CD4-positive, alpha-beta T cell treated with Interleukin-6 at 100 ng/mL for 8 hours (primary cell): ENCODE measurements around the gene TIAM2.
A peak's percentile ranks its signal among the peaks of the same experiment; 100 is the strongest.
"Not testable (repeated sequence)": the region's sequence is repeated elsewhere in the genome, so short reads cannot be mapped to it uniquely, and the experiment has no call there.

Experiments
- DNase-seq: peaks from one replicate; pipeline ENCODE4 v3.0.0-alpha.2; 2020; ENCODE audit warnings: mixed read lengths, low spot score

TIAM2 gene

GRCh38 chr6:155200012-155200411 lies 204.9 kb downstream of the TIAM2 start:
- no peak for DNase-seq

DNA sequence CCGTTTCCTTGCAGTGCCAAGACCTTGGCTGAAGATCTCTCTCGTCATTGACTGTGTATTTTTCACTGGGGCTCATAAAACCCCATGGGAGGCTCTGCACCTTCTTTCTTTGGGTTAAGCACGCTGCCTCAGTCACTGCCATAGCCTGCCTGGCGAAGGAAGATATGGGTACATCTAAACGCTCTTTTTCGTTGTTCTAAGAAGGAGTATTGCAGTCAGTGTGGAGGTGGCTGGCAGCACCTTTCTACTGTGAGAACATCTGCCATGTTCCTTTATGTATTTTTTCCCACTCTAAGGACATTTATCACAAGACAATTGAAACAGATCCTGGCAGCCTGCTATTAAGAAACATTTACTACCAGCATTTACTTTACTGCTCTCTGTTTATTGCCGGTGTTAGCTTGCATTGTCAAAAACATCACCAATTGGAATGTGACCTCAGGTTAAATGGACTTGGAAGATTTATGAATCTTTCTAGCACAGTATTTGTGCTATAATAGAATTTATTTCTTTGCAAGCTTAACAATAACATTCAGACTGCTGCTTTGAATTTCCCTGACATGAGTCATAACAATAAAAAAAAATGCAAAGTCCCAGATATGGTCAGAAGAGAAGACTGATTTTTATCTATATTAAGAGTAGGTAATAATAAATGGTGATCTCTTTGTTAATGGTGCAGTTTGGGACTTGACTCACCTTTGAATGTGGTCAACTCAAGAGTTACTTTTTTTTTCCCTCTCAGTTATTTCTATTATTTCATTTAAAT lies 206.5 kb downstream of the TIAM2 start:
- DNase-seq: no peak

DNA sequence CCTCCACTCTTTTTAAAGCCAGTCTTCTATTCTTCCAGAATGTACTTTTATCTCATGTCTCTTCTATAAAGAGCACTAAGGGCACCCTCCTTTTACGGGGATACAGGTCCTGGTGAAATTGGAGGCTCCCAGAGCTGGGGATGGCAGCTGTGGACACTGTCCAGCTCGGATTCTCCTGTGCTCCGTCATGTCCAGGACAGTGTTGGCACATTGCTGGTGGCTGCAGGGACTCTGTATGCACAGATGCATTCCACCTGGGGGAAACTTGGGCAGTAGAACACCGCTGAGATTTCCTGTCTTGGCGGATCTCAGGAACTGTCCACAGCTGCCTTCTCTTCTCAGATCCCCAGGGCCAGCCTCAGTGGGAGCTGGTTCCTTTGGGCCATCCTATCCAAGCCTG lies 212.1 kb downstream of the TIAM2 start:
- no peak for DNase-seq

DNA sequence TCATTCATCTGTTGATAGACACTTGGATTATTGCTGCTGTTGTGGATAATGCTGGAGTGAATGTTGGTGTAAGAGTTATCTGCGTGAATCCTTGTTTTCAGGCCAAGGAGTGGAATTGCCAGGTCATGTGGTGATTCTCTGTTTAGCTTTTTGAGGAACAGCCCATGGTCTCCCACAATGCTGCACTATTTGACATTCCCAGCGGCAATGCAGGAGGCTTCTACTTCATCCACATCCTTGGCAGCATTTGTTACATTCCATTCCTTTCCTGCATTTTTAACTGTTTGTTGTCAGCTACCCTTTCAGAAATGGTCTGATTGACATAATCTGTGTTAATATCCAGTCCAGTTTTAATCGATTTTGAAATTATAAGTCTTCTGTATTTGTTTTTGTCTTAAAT lies 217.0 kb downstream of the TIAM2 start:
- DNase-seq: no peak

DNA sequence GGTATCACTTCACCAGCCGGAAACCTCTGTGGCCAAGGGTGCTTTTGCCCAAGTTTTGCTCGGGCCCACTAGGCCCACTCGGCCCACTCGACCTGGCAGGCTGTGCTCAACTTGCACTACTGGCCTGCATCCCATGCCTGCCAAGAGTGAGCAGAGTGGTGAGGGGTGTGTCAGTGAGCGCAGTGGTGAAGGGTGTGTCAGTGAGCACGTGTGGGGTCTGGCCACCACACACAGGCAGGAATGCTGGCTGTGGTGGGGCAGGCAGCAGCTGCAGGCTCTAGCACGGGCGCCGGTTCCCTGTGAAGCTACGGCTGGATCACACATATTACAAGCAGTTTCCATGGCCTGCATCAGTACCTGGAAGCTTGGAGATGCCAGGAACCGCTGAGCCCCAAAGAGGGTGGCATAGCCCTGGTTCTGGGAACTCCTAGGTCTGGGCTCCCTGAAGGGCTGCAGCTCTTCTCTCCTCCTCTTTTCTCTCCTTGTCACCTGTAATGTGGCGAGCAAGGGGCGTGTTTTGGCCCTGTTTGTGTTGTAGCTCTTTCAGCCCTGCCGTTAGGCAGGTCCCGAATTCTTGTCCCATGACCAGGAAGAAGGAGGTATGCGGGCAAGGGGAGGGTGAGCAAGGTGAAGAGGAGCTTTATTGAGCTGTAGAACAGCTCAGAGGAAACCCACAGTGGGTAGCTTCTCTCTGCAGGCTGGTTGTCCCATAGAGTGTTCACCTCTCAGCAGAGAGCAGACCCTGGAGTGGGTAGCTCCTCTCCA lies 217.7 kb downstream of the TIAM2 start:
- no peak for DNase-seq

- no peak for DNase-seq
These were observed 218.7 kb downstream of the TIAM2 start for GRCh38 chr6:155213611-155214372.

- DNase-seq: no peak
These were observed 220.8 kb downstream of the TIAM2 start for GRCh38 chr6:155215906-155216305.

GRCh38 chr6:155216312-155217046 lies 221.4 kb downstream of the TIAM2 start:
- no peak for DNase-seq

DNA sequence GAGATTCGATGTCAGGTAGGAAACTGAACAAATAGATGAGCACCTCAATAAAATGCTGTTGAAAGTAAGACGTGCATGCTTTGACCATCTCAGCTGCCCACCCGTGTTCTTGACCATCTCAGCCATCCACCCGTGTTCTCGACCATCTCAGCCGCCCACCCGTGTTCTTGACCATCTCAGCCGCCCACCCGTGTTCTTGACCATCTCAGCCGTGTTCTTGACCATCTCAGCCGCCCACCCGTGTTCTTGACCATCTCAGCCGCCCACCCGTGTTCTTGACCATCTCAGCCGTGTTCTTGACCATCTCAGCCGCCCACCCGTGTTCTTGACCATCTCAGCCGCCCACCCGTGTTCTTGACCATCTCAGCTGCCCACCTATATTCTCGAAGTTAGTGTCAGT lies 223.6 kb downstream of the TIAM2 start:
- not testable (repeated sequence) for DNase-seq

- no peak for DNase-seq
These were observed 224.2 kb downstream of the TIAM2 start for GRCh38 chr6:155219299-155219698.

DNA sequence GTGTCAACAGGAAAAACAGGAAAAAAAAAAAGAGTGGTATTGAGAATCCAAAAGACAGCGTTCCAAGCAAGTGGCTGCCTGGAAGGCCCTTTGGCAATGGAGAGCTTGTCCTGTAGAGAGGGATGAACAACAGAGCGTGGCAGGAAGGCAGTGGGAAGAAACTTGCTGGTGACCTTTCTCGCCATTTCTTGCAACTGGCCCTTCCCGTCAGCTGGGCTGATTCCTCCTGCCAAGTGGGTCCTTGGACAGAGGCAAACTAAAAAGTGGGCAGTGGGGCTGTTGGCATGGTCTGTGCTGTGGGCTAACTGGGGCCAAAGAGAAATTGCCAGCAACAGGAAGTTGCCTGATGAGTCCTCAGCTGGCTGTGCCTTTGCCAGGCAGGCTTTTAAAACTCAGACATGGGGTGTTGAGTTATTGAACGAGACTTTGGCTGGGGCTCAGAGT lies 224.8 kb downstream of the TIAM2 start:
- DNase-seq: no peak

- no peak for DNase-seq
These were observed 226.0 kb downstream of the TIAM2 start for GRCh38 chr6:155221086-155221485.

- DNase-seq: no peak
These were observed 227.4 kb downstream of the TIAM2 start for GRCh38 chr6:155222506-155222905.

- peak; percentile 47 for DNase-seq
These were observed 228.7 kb downstream of the TIAM2 start for GRCh38 chr6:155223646-155224451.

GRCh38 chr6:155224618-155225017 lies 229.5 kb downstream of the TIAM2 start:
- DNase-seq: no peak

DNA sequence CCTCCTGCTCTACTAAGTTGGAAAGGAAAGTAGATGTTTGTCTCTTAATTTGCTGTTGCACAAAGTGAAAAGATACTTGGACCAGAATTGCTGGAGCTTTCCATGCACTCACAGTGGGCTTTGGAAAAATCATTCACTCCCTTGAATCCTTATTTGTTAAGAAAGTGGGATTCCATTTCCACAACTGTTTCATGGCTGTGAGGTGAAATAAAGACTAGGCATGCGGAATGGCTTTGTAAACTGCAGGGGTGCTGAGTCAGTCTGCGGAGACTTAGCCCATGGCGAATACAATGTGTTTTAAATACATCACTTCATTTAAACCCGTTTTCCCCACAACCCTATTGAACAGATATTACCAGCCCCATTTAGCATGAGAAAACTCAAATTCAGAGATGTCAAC lies 231.9 kb downstream of the TIAM2 start:
- DNase-seq: no peak

DNA sequence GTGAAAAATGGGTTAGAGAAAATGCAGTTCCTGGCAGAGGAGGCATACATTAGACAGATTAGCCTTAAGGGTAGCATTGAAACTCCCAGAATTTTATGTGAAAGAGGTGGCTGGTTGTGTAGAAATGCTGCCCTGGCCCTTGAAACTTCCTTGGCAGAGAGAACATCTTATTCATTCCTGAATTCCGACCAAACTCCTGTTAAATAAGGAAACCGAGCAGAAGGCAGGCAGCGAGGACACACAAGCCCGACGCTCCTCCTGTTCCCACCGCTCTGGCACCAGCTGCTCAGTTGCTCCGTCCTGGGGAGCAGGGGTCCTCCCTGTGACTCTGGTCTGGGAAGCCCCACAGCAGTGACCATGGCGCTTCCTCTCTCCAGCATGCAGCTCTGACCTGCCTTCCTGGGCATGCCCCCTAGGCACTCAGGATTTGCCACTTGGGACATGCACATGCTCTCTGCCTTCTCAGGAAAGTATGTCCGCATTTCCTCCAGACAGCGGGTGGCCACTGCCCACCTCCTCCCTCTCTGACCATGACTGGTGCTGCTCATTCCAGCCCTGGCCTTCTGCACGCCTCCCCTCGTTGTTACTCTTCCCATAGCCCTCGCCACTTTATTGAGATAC lies 233.5 kb downstream of the TIAM2 start:
- DNase-seq: no peak

DNA sequence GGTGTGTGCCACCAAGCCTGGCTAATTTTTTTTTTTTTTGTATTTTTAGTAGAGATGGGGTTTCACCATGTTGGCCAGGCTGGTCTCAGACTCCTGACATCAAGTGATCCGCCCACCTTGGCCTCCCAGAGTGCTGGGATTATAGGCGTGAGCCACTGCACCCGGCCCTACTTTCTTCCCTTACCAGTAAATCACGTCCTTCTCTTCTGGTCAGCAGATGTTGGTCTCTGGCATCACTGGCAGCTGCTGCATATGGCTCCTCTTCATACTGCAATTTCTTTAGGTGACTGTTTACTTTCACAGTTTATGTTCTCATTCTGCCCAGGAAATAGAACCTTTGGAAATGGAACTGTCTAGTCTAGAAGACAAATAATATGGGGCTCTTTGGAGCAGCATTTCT lies 235.9 kb downstream of the TIAM2 start:
- not testable (repeated sequence) for DNase-seq

DNA sequence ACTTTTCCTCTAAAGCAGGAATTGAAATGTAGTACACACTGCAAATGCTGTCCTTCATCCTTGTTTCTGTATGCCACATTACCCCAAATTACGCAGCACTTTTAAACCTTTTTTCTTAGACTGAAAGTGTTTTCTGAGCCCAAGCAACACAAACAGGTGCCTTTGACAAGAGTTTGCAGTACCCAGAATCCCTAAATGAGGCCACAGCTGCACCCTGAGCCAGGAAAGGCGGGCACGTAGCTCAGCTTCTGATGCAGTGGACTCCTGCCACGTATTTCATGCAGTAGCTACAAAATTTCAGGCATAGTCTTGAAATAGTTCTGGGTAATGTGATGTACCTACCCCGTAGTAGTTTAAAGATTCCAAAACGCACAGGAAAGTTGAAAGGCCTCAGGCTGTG lies 237.7 kb downstream of the TIAM2 start:
- no peak for DNase-seq

GRCh38 chr6:155234167-155234566 lies 239.1 kb downstream of the TIAM2 start:
- no peak for DNase-seq

- DNase-seq: no peak
These were observed 239.6 kb downstream of the TIAM2 start for GRCh38 chr6:155234687-155235086.
